Measurements from ENCODE around the gene ARID1B.

- TF ChIP-seq GATA2 (IDR thresholded peaks at IDR 0.05; ENCODE audit: low read depth, low read length), result no peak
- TF ChIP-seq GATA3 (IDR thresholded peaks at IDR 0.05; ENCODE audit: low read depth, low read length), result no peak
Measured at GRCh38 chr6:157240059-157240959, 463.1 kb downstream of the ARID1B start.
